ENCODE measurements around the gene KRTAP4-9. TPM values are rescaled to one million over a fixed set of nuclear protein-coding genes. Genes with fewer than 3 reads are reported as not detected.
A peak's percentile ranks its signal among the peaks of the same experiment; 100 is the strongest.
"Not testable (repeated sequence)": the region's sequence is repeated elsewhere in the genome, so short reads cannot be mapped to it uniquely, and the experiment has no call there.

Gene KRTAP4-9
- total RNA-seq, 1 donor from 2014 or later: not detected

GRCh38 chr17:41126412-41126811 lies 21.2 kb downstream of the KRTAP4-9 start:
- no peak for DNase-seq (ENCODE audit: low read depth)

GRCh38 chr17:41127371-41127770 lies 22.2 kb downstream of the KRTAP4-9 start:
- no peak for DNase-seq (ENCODE audit: low read depth)

- DNase-seq (ENCODE audit: low read depth): no peak
These were observed 26.8 kb downstream of the KRTAP4-9 start for GRCh38 chr17:41131979-41132378.

- DNase-seq (ENCODE audit: low read depth): no peak
These were observed 28.9 kb downstream of the KRTAP4-9 start for GRCh38 chr17:41133880-41134735.

GRCh38 chr17:41139865-41140264 lies 34.7 kb downstream of the KRTAP4-9 start:
- not testable (repeated sequence) for DNase-seq (ENCODE audit: low read depth)

GRCh38 chr17:41140360-41141131 lies 35.4 kb downstream of the KRTAP4-9 start, which contains the start of gene KRTAP4-6:
Gene KRTAP4-6, minus strand, starts transcription at chr17:41140544. Its CDS starts 57 bp downstream, at chr17:41140487.
- no peak for DNase-seq (ENCODE audit: low read depth)

- DNase-seq (ENCODE audit: low read depth): no peak
These were observed 36.2 kb downstream of the KRTAP4-9 start for GRCh38 chr17:41141361-41141760.

GRCh38 chr17:41144846-41145245 lies 39.7 kb downstream of the KRTAP4-9 start:
- DNase-seq (ENCODE audit: low read depth): no peak

- DNase-seq (ENCODE audit: low read depth): no peak
These were observed 40.1 kb downstream of the KRTAP4-9 start for GRCh38 chr17:41145261-41145660.

- DNase-seq (ENCODE audit: low read depth): no peak
These were observed 42.5 kb downstream of the KRTAP4-9 start for GRCh38 chr17:41147531-41148204.

- DNase-seq (ENCODE audit: low read depth): peak; percentile 14
These were observed 43.9 kb downstream of the KRTAP4-9 start for GRCh38 chr17:41148971-41149651.

- no peak for DNase-seq (ENCODE audit: low read depth)
These were observed 44.4 kb downstream of the KRTAP4-9 start, which contains the start of gene KRTAP4-5 for GRCh38 chr17:41149652-41149985. Gene KRTAP4-5, minus strand, starts transcription at chr17:41149825. Its CDS starts 58 bp downstream, at chr17:41149767.

GRCh38 chr17:41150026-41150425 lies 44.8 kb downstream of the KRTAP4-9 start:
- no peak for DNase-seq (ENCODE audit: low read depth)

GRCh38 chr17:41151525-41151924 lies 46.3 kb downstream of the KRTAP4-9 start:
- DNase-seq (ENCODE audit: low read depth): no peak

GRCh38 chr17:41153856-41154255 lies 48.7 kb downstream of the KRTAP4-9 start:
- no peak for DNase-seq (ENCODE audit: low read depth)

Other genes with a start within 250 kb of the KRTAP4-9 start
- not detected in 2 replicates for gene KRT12, start 238.2 kb upstream of the KRTAP4-9 start, total RNA-seq
- not detected in 2 replicates for gene KRT20, start 220.1 kb upstream of the KRTAP4-9 start, total RNA-seq
- not detected in 2 replicates for gene KRT23, start 167.7 kb upstream of the KRTAP4-9 start, total RNA-seq
- gene KRT39, start 138.4 kb upstream of the KRTAP4-9 start, total RNA-seq: not detected in 2 replicates
- gene KRT40, start 121.1 kb upstream of the KRTAP4-9 start, total RNA-seq: not detected in 2 replicates
- gene KRTAP3-3, start 111.2 kb upstream of the KRTAP4-9 start, total RNA-seq: not detected in 2 replicates
- not detected in 2 replicates for gene KRTAP3-2, start 105.5 kb upstream of the KRTAP4-9 start, total RNA-seq
- not detected in 2 replicates for gene KRTAP3-1, start 96.3 kb upstream of the KRTAP4-9 start, total RNA-seq
- gene KRTAP1-5, start 78.2 kb upstream of the KRTAP4-9 start, total RNA-seq: 0.19 and 0.57 TPM in 2 replicates
- not detected in 2 replicates for gene KRTAP1-4, start 75.2 kb upstream of the KRTAP4-9 start, total RNA-seq
- not detected in 2 replicates for gene KRTAP1-3, start 70.5 kb upstream of the KRTAP4-9 start, total RNA-seq
- gene KRTAP1-1, start 63.9 kb upstream of the KRTAP4-9 start, total RNA-seq: 0.21 TPM in 1 of 2 replicates, not detected in the other
- gene KRTAP2-1, start 58.1 kb upstream of the KRTAP4-9 start, total RNA-seq: not detected in 2 replicates
- not detected in 2 replicates for gene KRTAP2-2, start 50.2 kb upstream of the KRTAP4-9 start, total RNA-seq
- 0.19 TPM in 1 of 2 replicates, not detected in the other for gene KRTAP2-3, start 45.3 kb upstream of the KRTAP4-9 start, total RNA-seq
- gene KRTAP2-4, start 39.5 kb upstream of the KRTAP4-9 start, total RNA-seq: not detected in 2 replicates
- gene KRTAP4-7, start 21.2 kb upstream of the KRTAP4-9 start, total RNA-seq: not detected in 2 replicates
- not detected in 2 replicates for gene KRTAP4-8, start 7.2 kb upstream of the KRTAP4-9 start, total RNA-seq
- not detected in 2 replicates for gene KRTAP4-16, start 3.2 kb upstream of the KRTAP4-9 start, total RNA-seq
- gene KRTAP4-11, start 13.0 kb downstream of the KRTAP4-9 start, total RNA-seq: not detected in 2 replicates
- not detected in 2 replicates for gene KRTAP4-12, start 18.8 kb downstream of the KRTAP4-9 start, total RNA-seq
- not detected in 2 replicates for gene KRTAP4-6, start 35.2 kb downstream of the KRTAP4-9 start, total RNA-seq
- gene KRTAP4-5, start 44.4 kb downstream of the KRTAP4-9 start, total RNA-seq: not detected in 2 replicates
- gene KRTAP4-4, start 55.4 kb downstream of the KRTAP4-9 start, total RNA-seq: not detected in 2 replicates
- gene KRTAP4-3, start 62.8 kb downstream of the KRTAP4-9 start, total RNA-seq: not detected in 2 replicates
- gene KRTAP4-2, start 72.8 kb downstream of the KRTAP4-9 start, total RNA-seq: not detected in 2 replicates
- gene KRTAP4-1, start 79.5 kb downstream of the KRTAP4-9 start, total RNA-seq: not detected in 2 replicates
- gene KRTAP9-1, start 84.5 kb downstream of the KRTAP4-9 start, total RNA-seq: not detected in 2 replicates
- gene KRTAP9-2, start 121.3 kb downstream of the KRTAP4-9 start, total RNA-seq: not detected in 2 replicates
- not detected in 2 replicates for gene KRTAP9-3, start 127.1 kb downstream of the KRTAP4-9 start, total RNA-seq
- gene KRTAP9-8, start 132.6 kb downstream of the KRTAP4-9 start, total RNA-seq: not detected in 2 replicates
- not detected in 2 replicates for gene KRTAP9-4, start 144.3 kb downstream of the KRTAP4-9 start, total RNA-seq
- not detected in 2 replicates for gene KRTAP9-9, start 150.0 kb downstream of the KRTAP4-9 start, total RNA-seq
- gene KRTAP9-6, start 160.0 kb downstream of the KRTAP4-9 start, total RNA-seq: not detected in 2 replicates
- gene KRTAP9-7, start 170.3 kb downstream of the KRTAP4-9 start, total RNA-seq: not detected in 2 replicates
- not detected in 2 replicates for gene KRTAP29-1, start 197.5 kb downstream of the KRTAP4-9 start, total RNA-seq
- gene KRTAP16-1, start 203.9 kb downstream of the KRTAP4-9 start, total RNA-seq: not detected in 2 replicates
- not detected in 2 replicates for gene KRTAP17-1, start 210.3 kb downstream of the KRTAP4-9 start, total RNA-seq
- not detected in 2 replicates for gene KRT33A, start 245.4 kb downstream of the KRTAP4-9 start, total RNA-seq

Data from myocyte (in vitro differentiated cells).